Small intestine (tissue), 7 donors: ENCODE measurements around the gene KCNQ5. TPM values are rescaled to one million over a fixed set of nuclear protein-coding genes. Genes with fewer than 3 reads are reported as not detected.

Experiments
- DNase-seq, 2 donors: peaks; one replicate each; pipeline versions ENCODE4 v3.0.0 to v3.0.0-alpha.2; 2013
- FAIRE-seq: peaks from 2 replicates; lab custom pipeline; 2012; peaks lifted over from hg19 to GRCh38; lab: Jason Lieb, UNC
- H3K27ac ChIP-seq, 3 donors: one replicate each; pipeline ENCODE4 v1.5.1; 2013; ENCODE audit warnings: low read length in 2 of 3, mild to moderate bottlenecking in 2 of 3, control low read depth in 1 of 3, inconsistent platforms in 1 of 3, low read depth in 1 of 3, moderate library complexity in 1 of 3
- H3K27me3 ChIP-seq, 3 donors: one replicate each; pipeline ENCODE4 v1.6.1; 2013; ENCODE audit warnings: low read length in 3 of 3, inconsistent platforms in 1 of 3; ENCODE audit not compliant: control insufficient read depth in 3 of 3, insufficient read depth in 3 of 3
- H3K36me3 ChIP-seq, 3 donors: one replicate each; pipeline ENCODE4 v1.6.1; 2013; ENCODE audit warnings: low read length in 3 of 3, inconsistent platforms in 1 of 3, low read depth in 1 of 3, mild to moderate bottlenecking in 1 of 3, moderate library complexity in 1 of 3; ENCODE audit not compliant: control insufficient read depth in 3 of 3, insufficient read depth in 2 of 3
- H3K4me1 ChIP-seq, 3 donors: one replicate each; pipeline ENCODE4 v1.6.1; 2013; ENCODE audit warnings: low read length in 2 of 3, inconsistent platforms in 1 of 3, low read depth in 1 of 3, mild to moderate bottlenecking in 1 of 3, moderate library complexity in 1 of 3; ENCODE audit not compliant: control insufficient read depth in 3 of 3, insufficient read depth in 2 of 3
- H3K4me3 ChIP-seq, 3 donors: one replicate each; pipeline ENCODE4 v1.5.1; 2013; ENCODE audit warnings: low read length in 3 of 3, control low read depth in 1 of 3, inconsistent platforms in 1 of 3, low read depth in 1 of 3, mild to moderate bottlenecking in 1 of 3, moderate library complexity in 1 of 3
- H3K9me3 ChIP-seq, 2 donors: one replicate each; pipeline ENCODE4 v1.6.1; 2013; ENCODE audit warnings: low read depth in 1 of 2, low read length in 1 of 2; ENCODE audit not compliant: control insufficient read depth in 2 of 2, insufficient read depth in 1 of 2
- WGBS, 3 donors: extraction: QIAGEN DNeasy Blood & Tissue Kit; methylation state at CpG; one replicate each; pipeline ENCODE4 v1.1.7; 2013; 5-methylcytosine and 5-hydroxymethylcytosine counted together
- polyA plus RNA-seq, 4 donors: library from polyadenylated mRNA; stranded (reverse) in 3 of 4; unstranded in 1 of 4; fragments of 200-250 nt in 3 of 4; fragments of 120-200 nt in 1 of 4; gene quantifications; one replicate each; pipeline versions ENCODE4 v1.2.1 to v1.2.3, GENCODE V29; 2013
- donor health status: healthy with polysubstance abuse.
- donor health status: control.
- donor health status: control.
- donor health status: Bipolar disorder and iron deficiency.
- donor health status: healthy.

KCNQ5 gene
- polyA plus RNA-seq, 4 donors: 0.27 to 0.92 TPM; not detected in 2

DNA sequence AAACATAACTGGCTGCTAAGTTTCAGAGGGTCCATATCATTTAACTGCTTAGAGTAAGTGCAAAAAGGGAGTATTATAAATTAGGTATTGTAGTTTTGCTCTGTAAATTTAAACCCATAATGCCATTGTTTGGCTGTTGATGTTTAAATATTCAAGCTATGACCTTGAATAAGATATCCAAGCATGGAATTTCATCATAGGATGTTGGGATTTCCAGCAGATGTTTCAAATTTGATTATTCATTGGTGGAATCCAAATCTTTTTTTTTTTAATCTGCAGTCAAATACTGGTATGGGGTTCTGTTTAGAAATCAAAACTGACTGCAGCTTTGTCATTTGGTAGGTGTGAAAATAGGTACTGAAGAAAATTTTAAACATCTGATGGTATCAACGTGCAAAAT lies 442.4 kb downstream of the KCNQ5 start:
- WGBS, 3 donors: 79 to 93% (median 82%) methylated on average over 1 of the region's 1 CpG
- Histone ChIP-seq H3K36me3 (no peaks in the 10 kb centered on the region), H3K4me3 (no peak overlapping the region), H3K4me1 (no peaks in the 10 kb centered on the region), H3K27me3 (no peaks in the 10 kb centered on the region), H3K9me3 (no peaks in the 10 kb centered on the region), H3K27ac (no peak overlapping the region)
- FAIRE-seq (no peak), DNase-seq (no peak)

GRCh38 chr6:73073238-73073637 lies 451.4 kb downstream of the KCNQ5 start:
- H3K36me3 ChIP-seq: no peaks in the 10 kb centered on the region
- no peak for FAIRE-seq
- H3K27me3 ChIP-seq: no peaks in the 10 kb centered on the region
- no peaks in the 10 kb centered on the region for H3K4me1 ChIP-seq
- DNase-seq: no peak
- H3K4me3 ChIP-seq: no peak overlapping the region
- no peaks in the 10 kb centered on the region for H3K9me3 ChIP-seq
- no peak overlapping the region for H3K27ac ChIP-seq
- WGBS, 3 donors: 79 to 84% (median 81%) methylated on average over 2 of the region's 2 CpGs

DNA sequence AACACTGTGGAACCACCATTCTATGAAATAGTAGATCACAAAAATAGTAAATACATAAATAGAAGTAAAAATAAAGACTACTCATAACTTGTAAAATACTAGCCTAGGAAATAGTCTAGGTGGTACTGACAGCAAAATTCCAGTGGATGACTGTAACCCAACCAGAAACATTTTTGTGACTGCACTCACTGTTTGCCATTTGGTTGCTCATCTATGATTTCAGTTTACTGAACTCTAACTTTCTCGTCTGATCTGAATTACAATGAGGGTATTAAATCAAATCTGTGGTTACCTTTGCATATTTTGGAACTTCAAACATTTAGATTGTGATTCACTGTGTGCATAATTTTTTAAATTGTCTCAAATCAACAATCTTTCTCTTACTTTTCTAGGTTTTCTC lies 452.3 kb downstream of the KCNQ5 start:
- Histone ChIP-seq H3K4me1 (no peaks in the 10 kb centered on the region), H3K27me3 (no peaks in the 10 kb centered on the region), H3K4me3 (no peak overlapping the region), H3K27ac (no peak overlapping the region), H3K36me3 (no peaks in the 10 kb centered on the region), H3K9me3 (no peaks in the 10 kb centered on the region)
- FAIRE-seq: no peak
- DNase-seq: no peak
- WGBS, 3 donors: 44 to 62% (median 59%) methylated on average over 1 of the region's 1 CpG

DNA sequence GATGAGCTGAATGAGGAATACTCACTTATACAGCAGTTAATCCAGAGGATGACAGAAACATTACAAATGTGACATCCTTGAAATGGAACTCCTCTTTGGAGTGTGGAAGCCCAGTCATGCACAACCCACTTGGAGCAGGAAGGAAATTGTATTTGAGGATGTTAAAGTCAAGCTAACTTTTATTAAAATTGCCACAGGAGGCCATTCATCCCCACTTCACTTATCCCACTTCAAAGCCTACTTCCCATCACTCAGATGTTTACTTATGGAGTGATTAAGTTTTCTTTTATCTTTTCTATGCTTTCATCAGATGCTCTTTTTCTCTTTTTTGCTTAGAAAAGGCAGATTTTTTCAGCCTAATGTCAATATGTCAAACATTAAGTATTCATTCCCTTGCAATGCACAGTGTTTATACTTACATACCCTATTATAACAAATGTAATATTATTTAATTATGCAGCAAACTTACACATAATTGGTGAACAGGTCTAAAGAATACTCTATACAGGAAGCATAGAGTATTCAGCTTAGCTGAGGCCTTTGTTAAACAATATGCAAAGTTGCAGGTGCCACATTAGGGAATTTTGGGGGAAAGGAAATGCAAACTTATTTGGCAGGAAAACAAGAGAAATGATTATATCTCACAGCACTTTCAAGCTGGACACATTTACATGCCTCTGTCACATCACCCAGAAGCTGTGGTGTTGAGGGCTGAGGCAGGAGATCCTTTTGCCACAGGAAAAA lies 454.5 kb downstream of the KCNQ5 start:
- DNase-seq (no peak), FAIRE-seq (no peak)
- H3K4me3 ChIP-seq: no peak overlapping the region
- H3K9me3 ChIP-seq: no peaks in the 10 kb centered on the region
- no peaks in the 10 kb centered on the region for H3K4me1 ChIP-seq
- no peak overlapping the region for H3K27ac ChIP-seq
- H3K27me3 ChIP-seq: no peaks in the 10 kb centered on the region
- H3K36me3 ChIP-seq: no peaks in the 10 kb centered on the region

DNA sequence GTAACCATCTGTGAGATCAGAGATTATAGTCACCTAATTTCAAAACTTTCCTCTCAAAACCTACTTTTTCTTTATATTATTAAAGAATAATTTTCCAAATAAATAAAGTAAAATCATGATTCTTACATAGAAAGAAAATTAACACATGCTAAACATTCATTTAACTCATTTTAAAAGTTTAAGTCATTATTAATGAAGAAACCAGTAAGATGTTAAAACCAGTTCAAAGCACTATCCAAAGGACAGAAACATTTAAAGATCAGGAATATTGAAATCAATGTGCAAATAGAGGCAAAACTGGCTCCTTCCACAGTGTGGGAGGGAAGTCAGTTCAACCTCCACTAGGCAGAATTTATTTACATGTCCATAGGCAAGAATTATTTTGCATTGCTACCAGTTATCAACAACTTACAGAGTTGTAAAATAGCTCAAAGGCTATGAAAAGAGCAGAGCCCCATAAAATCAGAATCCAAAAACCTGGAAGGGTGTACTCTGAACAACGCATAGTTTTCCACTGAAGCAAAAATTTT lies 456.5 kb downstream of the KCNQ5 start:
- H3K4me3 ChIP-seq: no peak overlapping the region
- DNase-seq: no peak
- WGBS, 3 donors: 86 to 96% (median 94%) methylated on average over 1 of the region's 1 CpG
- FAIRE-seq: no peak
- H3K9me3 ChIP-seq: no peaks in the 10 kb centered on the region
- no peaks in the 10 kb centered on the region for H3K27me3 ChIP-seq
- H3K36me3 ChIP-seq: no peaks in the 10 kb centered on the region
- H3K4me1 ChIP-seq: no peaks in the 10 kb centered on the region
- no peak overlapping the region for H3K27ac ChIP-seq

- 78 to 86% (median 79%) methylated on average over 5 of the region's 5 CpGs for WGBS, 3 donors
- FAIRE-seq: no peak
These were observed 457.2 kb downstream of the KCNQ5 start for GRCh38 chr6:73078908-73079610.

GRCh38 chr6:73079611-73079955 lies 457.7 kb downstream of the KCNQ5 start:
- 87 to 92% (median 88%) methylated on average over 3 of the region's 3 CpGs for WGBS, 3 donors
- Histone ChIP-seq H3K4me1 (no peaks in the 10 kb centered on the region), H3K9me3 (no peaks in the 10 kb centered on the region), H3K4me3 (no peak overlapping the region), H3K36me3 (no peaks in the 10 kb centered on the region), H3K27me3 (no peaks in the 10 kb centered on the region), H3K27ac (no peak overlapping the region)
- DNase-seq (no peak), FAIRE-seq (no peak)

More at GRCh38 chr6:73078908-73079610, 457.2 kb downstream of the KCNQ5 start:
- no peaks in the 10 kb centered on the region for H3K4me1 ChIP-seq
- no peaks in the 10 kb centered on the region for H3K9me3 ChIP-seq
- no peaks in the 10 kb centered on the region for H3K27me3 ChIP-seq
- no peak overlapping the region for H3K27ac ChIP-seq
- no peaks in the 10 kb centered on the region for H3K36me3 ChIP-seq
- H3K4me3 ChIP-seq: no peak overlapping the region
- DNase-seq: no peak

DNA sequence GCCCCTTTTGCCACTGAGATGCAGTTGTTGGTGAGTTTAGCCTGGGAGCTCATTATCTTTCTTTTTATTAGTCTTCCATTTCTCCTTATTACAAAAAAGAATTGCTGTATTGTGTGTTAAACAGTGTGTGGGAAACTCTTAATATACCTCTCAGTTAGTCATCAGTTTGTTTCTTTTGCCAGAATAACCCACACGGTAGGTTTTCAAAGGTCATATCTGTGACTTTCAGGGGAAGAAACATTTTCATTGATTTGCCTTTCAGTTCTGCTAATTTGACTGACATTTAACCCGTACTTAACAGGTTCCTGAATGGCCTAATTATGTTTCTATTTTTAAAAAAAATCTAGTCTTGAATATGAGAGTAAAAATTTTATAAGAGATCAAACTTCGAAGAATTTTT lies 458.1 kb downstream of the KCNQ5 start:
- Histone ChIP-seq H3K4me3 (no peak overlapping the region), H3K9me3 (no peaks in the 10 kb centered on the region), H3K27ac (no peak overlapping the region), H3K27me3 (no peaks in the 10 kb centered on the region), H3K4me1 (no peaks in the 10 kb centered on the region), H3K36me3 (no peaks in the 10 kb centered on the region)
- FAIRE-seq: no peak
- no peak for DNase-seq
- WGBS, 3 donors: 36 to 57% (median 39%) methylated on average over 3 of the region's 3 CpGs
